Lower leg skin (tissue), 4 donors: ENCODE data around the gene DTX4. TPM values are rescaled to one million over a fixed set of nuclear protein-coding genes. Genes with fewer than 3 reads are reported as not detected.

Experiments used
- DNase-seq, 2 donors: peaks; one replicate each; pipeline ENCODE4 v3.0.0-alpha.2; 2019; ENCODE audit warnings: low spot score in 2 of 2
- H3K4me3 ChIP-seq: fragments of 200-600 bp; sonication (generic); 2 replicates; pipeline ENCODE4 v1.5.1; 2017; ENCODE audit warnings: mild to moderate bottlenecking, low read depth; ENCODE audit not compliant: poor library complexity, severe bottlenecking
- CTCF ChIP-seq, 3 donors: fragments of 450-650 bp; IDR thresholded peaks; one replicate each; pipeline ENCODE4 v1.5.1; 2016; ENCODE audit warnings: antibody characterized with exemption in 3 of 3, mild to moderate bottlenecking in 3 of 3, moderate library complexity in 2 of 3
- POLR2A ChIP-seq, 2 donors: fragments of 450-650 bp; IDR thresholded peaks; one replicate each; pipeline ENCODE4 v1.6.1; 2016 to 2017; ENCODE audit warnings: antibody characterized with exemption in 2 of 2, mild to moderate bottlenecking in 1 of 2, moderate library complexity in 1 of 2
- WGBS, 2 donors: methylation state at CpG; one replicate each; pipeline ENCODE4 v1.1.5; 2018; 5-methylcytosine and 5-hydroxymethylcytosine counted together
- intact Hi-C: fragments of 100-400 bp; cut with DNase I; formaldehyde crosslinking; loops from one replicate; pipeline ENCODE4 v1.15.0; 2023; ENCODE audit warnings: low total_unique reads
- total RNA-seq, 4 donors: library from RNA; depleted of rRNA; stranded (reverse); fragments of >200 nt; gene quantifications; one replicate each; pipeline ENCODE4 v1.1.0, GENCODE V29; 2016

DTX4 gene
- total RNA-seq, 4 donors from 2014 or later = 1.2 to 6.4 (median 3.4) TPM

GRCh38 chr11:59191890-59192289 lies 20.0 kb downstream of the DTX4 start:
- intact Hi-C loops = no loop called here
- no peak overlapping the region for H3K4me3 ChIP-seq
- TF ChIP-seq POLR2A (IDR thresholded peaks at IDR 0.05) (no peak), CTCF (IDR thresholded peaks at IDR 0.05) (no peak)
- 82 to 86% methylated on average over 8 of the region's 8 CpGs for WGBS, 2 donors
- DNase-seq = no peak

GRCh38 chr11:59192446-59193020 lies 20.6 kb downstream of the DTX4 start:
- intact Hi-C loops = no loop called here
- H3K4me3 ChIP-seq = no peak overlapping the region
- WGBS, 2 donors = 89% methylated on average over 4 of the region's 4 CpGs
- TF ChIP-seq POLR2A (IDR thresholded peaks at IDR 0.05) = no peak
- DNase-seq = no peak

- intact Hi-C loops = no loop called here
- 79 to 81% methylated on average over 10 of the region's 10 CpGs for WGBS, 2 donors
- H3K4me3 ChIP-seq = no peak overlapping the region
- no peak for DNase-seq
- no peak for TF ChIP-seq POLR2A (IDR thresholded peaks at IDR 0.05)
- no peak for TF ChIP-seq CTCF (IDR thresholded peaks at IDR 0.05)
Measured at GRCh38 chr11:59193587-59194130, 21.7 kb downstream of the DTX4 start.

- no peak overlapping the region for H3K4me3 ChIP-seq
- 71 to 84% methylated on average over 4 of the region's 4 CpGs for WGBS, 2 donors
- no peak for DNase-seq
- intact Hi-C loops = no loop called here
- TF ChIP-seq POLR2A (IDR thresholded peaks at IDR 0.05) (no peak), CTCF (IDR thresholded peaks at IDR 0.05) (no peak)
Measured at GRCh38 chr11:59195586-59195985, 23.7 kb downstream of the DTX4 start.

- TF ChIP-seq POLR2A (IDR thresholded peaks at IDR 0.05) (no peak), CTCF (IDR thresholded peaks at IDR 0.05) (no peak)
Measured at GRCh38 chr11:59196777-59197176, 24.8 kb downstream of the DTX4 start.

GRCh38 chr11:59197991-59198390 lies 26.1 kb downstream of the DTX4 start:
- WGBS, 2 donors = 2 to 14% methylated on average over 8 to 9 of the region's 9 CpGs
- no peak for TF ChIP-seq POLR2A (IDR thresholded peaks at IDR 0.05)
- intact Hi-C loops = no loop called here
- H3K4me3 ChIP-seq = no peak overlapping the region
- no peak for DNase-seq

More at GRCh38 chr11:59196777-59197176, 24.8 kb downstream of the DTX4 start:
- intact Hi-C loops = no loop called here
- WGBS, 2 donors = 96 to 98% methylated on average over 2 of the region's 2 CpGs
- no peak overlapping the region for H3K4me3 ChIP-seq
- no peak for DNase-seq

GRCh38 chr11:59198726-59199125 lies 26.8 kb downstream of the DTX4 start:
- intact Hi-C loops = no loop called here
- DNase-seq = no peak
- TF ChIP-seq POLR2A (IDR thresholded peaks at IDR 0.05) = no peak
- TF ChIP-seq CTCF (IDR thresholded peaks at IDR 0.05) = no peak
- H3K4me3 ChIP-seq = no peak overlapping the region
- 92 to 100% methylated on average over 2 of the region's 2 CpGs for WGBS, 2 donors
